Lower leg skin (tissue), 4 donors: ENCODE results near the gene PICALM. TPM values are rescaled to one million over a fixed set of nuclear protein-coding genes. Genes with fewer than 3 reads are reported as not detected.

Source experiments
- DNase-seq, 2 donors: peaks; one replicate each; pipeline ENCODE4 v3.0.0-alpha.2; 2019; ENCODE audit warnings: low spot score in 2 of 2
- H3K4me3 ChIP-seq: fragments of 200-600 bp; sonication (generic); 2 replicates; pipeline ENCODE4 v1.5.1; 2017; ENCODE audit warnings: mild to moderate bottlenecking, low read depth; ENCODE audit not compliant: poor library complexity, severe bottlenecking
- POLR2A ChIP-seq, 2 donors: fragments of 450-650 bp; IDR thresholded peaks; one replicate each; pipeline ENCODE4 v1.6.1; 2016 to 2017; ENCODE audit warnings: antibody characterized with exemption in 2 of 2, mild to moderate bottlenecking in 1 of 2, moderate library complexity in 1 of 2
- WGBS, 2 donors: methylation state at CpG; one replicate each; pipeline ENCODE4 v1.1.5; 2018; 5-methylcytosine and 5-hydroxymethylcytosine counted together
- intact Hi-C: fragments of 100-400 bp; cut with DNase I; formaldehyde crosslinking; loops from one replicate; pipeline ENCODE4 v1.15.0; 2023; ENCODE audit warnings: low total_unique reads
- total RNA-seq, 4 donors: library from RNA; depleted of rRNA; stranded (reverse); fragments of >200 nt; gene quantifications; one replicate each; pipeline ENCODE4 v1.1.0, GENCODE V29; 2016
- TF ChIP-seq, protein P1 (sequence below), 3 donors: fragments of 450-650 bp; IDR thresholded peaks; one replicate each; pipeline ENCODE4 v1.5.1; 2016; ENCODE audit warnings: antibody characterized with exemption in 3 of 3, mild to moderate bottlenecking in 3 of 3, moderate library complexity in 2 of 3

Gene PICALM
- total RNA-seq, 4 donors from 2014 or later = 158 to 198 (median 178) TPM

GRCh38 chr11:86034710-86035109 is 34.2 kb downstream of the PICALM start:
- no peak for DNase-seq
- WGBS, 2 donors = 74 to 79% methylated on average over 2 of the region's 2 CpGs
- no peak for TF ChIP-seq POLR2A (IDR thresholded peaks at IDR 0.05)
- TF ChIP-seq, protein P1, sequence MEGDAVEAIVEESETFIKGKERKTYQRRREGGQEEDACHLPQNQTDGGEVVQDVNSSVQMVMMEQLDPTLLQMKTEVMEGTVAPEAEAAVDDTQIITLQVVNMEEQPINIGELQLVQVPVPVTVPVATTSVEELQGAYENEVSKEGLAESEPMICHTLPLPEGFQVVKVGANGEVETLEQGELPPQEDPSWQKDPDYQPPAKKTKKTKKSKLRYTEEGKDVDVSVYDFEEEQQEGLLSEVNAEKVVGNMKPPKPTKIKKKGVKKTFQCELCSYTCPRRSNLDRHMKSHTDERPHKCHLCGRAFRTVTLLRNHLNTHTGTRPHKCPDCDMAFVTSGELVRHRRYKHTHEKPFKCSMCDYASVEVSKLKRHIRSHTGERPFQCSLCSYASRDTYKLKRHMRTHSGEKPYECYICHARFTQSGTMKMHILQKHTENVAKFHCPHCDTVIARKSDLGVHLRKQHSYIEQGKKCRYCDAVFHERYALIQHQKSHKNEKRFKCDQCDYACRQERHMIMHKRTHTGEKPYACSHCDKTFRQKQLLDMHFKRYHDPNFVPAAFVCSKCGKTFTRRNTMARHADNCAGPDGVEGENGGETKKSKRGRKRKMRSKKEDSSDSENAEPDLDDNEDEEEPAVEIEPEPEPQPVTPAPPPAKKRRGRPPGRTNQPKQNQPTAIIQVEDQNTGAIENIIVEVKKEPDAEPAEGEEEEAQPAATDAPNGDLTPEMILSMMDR (IDR thresholded peaks at IDR 0.05) = no peak
- H3K4me3 ChIP-seq = no peak overlapping the region
- intact Hi-C loops = loop anchor here (5.0 kb wide), 1 partner anchor 742 kb away; no protein-coding TSS in a partner anchor

DNA sequence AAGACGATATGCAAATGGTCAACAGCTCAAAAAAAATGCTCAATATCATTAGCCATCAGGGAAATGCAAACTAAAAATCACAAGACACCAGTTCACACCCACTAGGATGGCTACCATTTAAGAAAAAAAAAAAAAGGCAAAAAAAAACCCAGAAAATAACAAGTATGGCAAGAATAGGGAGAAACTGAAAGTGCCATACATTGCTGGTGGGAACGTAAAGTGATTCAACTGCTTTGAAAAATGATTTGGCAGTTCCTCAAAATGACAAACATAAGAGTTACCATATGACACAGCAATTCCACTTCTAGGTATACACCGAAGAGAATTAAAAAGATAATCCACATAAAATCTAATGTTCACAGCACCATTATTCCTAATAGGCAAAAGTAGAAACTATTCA is 47.5 kb downstream of the PICALM start:
- intact Hi-C loops = no loop called here
- DNase-seq = no peak
- 83 to 84% methylated on average over 3 of the region's 3 CpGs for WGBS, 2 donors
- H3K4me3 ChIP-seq = no peak overlapping the region
- no peak for TF ChIP-seq POLR2A (IDR thresholded peaks at IDR 0.05)
- TF ChIP-seq, protein P1 (IDR thresholded peaks at IDR 0.05) = no peak

DNA sequence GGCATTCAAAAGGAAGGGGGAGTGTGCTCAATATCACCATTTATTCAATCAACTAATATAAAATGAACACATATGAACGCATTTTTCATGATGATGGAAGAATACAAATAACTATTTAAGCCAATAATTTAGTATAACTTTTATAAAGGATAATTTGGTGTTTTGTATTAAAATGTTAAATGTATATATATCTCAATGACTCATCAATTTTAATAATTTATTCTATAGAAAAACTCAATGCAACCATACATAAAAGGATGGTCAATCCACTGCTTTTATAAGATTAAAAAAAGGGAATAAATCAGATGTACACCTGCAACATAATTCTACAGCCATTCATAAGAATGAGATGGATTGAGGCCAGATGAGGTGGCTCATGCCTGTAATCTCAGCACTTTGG is 50.6 kb downstream of the PICALM start:
- intact Hi-C loops = no loop called here
- WGBS, 2 donors = 98 to 100% methylated on average over 1 of the region's 1 CpG
- TF ChIP-seq, protein P1 (IDR thresholded peaks at IDR 0.05) = no peak
- TF ChIP-seq POLR2A (IDR thresholded peaks at IDR 0.05) = no peak
- DNase-seq = no peak
- no peak overlapping the region for H3K4me3 ChIP-seq

DNA sequence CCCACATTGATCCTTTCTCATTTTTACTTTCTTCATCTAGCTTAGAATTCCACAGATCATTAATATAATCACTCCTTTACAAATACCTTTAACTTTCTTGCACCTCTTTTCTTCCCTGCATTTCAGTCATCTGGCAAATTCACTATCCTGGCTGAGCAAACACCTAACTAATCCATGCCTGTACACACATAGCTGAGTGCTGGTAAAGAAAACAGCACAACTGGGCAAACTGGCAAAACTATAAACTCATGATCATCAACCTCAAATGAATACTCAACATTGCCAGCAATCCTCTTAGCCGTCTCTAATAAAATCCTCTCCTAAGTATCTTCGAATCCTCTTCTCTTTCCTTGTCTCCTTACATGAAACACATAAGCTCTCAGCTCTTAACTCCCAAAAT is 52.4 kb downstream of the PICALM start:
- H3K4me3 ChIP-seq = no peak overlapping the region
- no peak for DNase-seq
- intact Hi-C loops = no loop called here
- TF ChIP-seq, protein P1 (IDR thresholded peaks at IDR 0.05) = no peak
- TF ChIP-seq POLR2A (IDR thresholded peaks at IDR 0.05) = no peak
- 86 to 95% methylated on average over 2 of the region's 2 CpGs for WGBS, 2 donors

DNA sequence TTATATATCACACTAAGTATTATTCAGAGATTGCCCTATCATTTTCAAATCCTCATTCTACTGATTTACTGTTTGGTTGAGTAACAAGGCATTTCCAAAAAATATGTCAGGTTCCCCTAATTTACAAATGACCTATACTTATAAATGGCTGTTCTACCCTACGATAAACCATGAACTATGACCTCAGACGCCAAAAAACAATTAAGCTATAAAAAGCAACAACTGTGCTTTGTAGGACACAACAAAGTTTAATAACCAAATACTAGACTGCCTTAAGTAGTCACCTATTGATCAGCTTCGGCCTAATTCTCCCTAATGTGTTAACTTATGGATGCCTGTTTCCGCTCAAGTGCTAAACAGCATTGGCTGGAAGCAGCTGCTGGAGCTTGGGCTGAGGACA is 53.2 kb downstream of the PICALM start:
- intact Hi-C loops = no loop called here
- 88 to 92% methylated on average over 4 of the region's 4 CpGs for WGBS, 2 donors
- no peak overlapping the region for H3K4me3 ChIP-seq
- no peak for TF ChIP-seq POLR2A (IDR thresholded peaks at IDR 0.05)
- TF ChIP-seq, protein P1 (IDR thresholded peaks at IDR 0.05) = no peak
- no peak for DNase-seq

GRCh38 chr11:86014221-86014620 is 54.7 kb downstream of the PICALM start:
- intact Hi-C loops = no loop called here
- 29 to 32% methylated on average over 2 of the region's 2 CpGs for WGBS, 2 donors
- DNase-seq = no peak
- H3K4me3 ChIP-seq = no peak overlapping the region
- TF ChIP-seq POLR2A (IDR thresholded peaks at IDR 0.05) = no peak
- TF ChIP-seq, protein P1 (IDR thresholded peaks at IDR 0.05) = no peak
